Gastroesophageal sphincter (tissue), 4 donors: ENCODE results near the gene STK32B. TPM values are rescaled to one million over a fixed set of nuclear protein-coding genes. Genes with fewer than 3 reads are reported as not detected.

ENCODE experiments used
- ATAC-seq: fragments of 150-250 bp; one replicate; pipeline ENCODE4 v1.9.1; 2016; ENCODE audit warnings: mild to moderate bottlenecking, moderate library complexity
- H3K27ac ChIP-seq, 4 donors: fragments of 200-600 bp; sonication (generic) in 3 of 4; 1 replicate in 3 of 4; 2 replicates in 1 of 4; pipeline ENCODE4 v1.5.1; 2016 to 2019
- H3K27me3 ChIP-seq: fragments of 200-600 bp; sonication (generic); one replicate; pipeline ENCODE4 v1.5.1; 2019
- H3K36me3 ChIP-seq, 2 donors: fragments of 200-600 bp; sonication (generic); one replicate each; pipeline ENCODE4 v1.5.1; 2019; ENCODE audit warnings: control low read depth in 1 of 2
- H3K4me1 ChIP-seq, 3 donors: fragments of 200-600 bp; sonication (generic); 1 replicate in 2 of 3; 2 replicates in 1 of 3; pipeline ENCODE4 v1.5.1; 2016 to 2019; ENCODE audit warnings: control low read depth in 2 of 3
- H3K4me3 ChIP-seq, 2 donors: fragments of 200-600 bp; sonication (generic); one replicate each; pipeline ENCODE4 v1.5.1; 2019; ENCODE audit warnings: mild to moderate bottlenecking in 1 of 2, moderate library complexity in 1 of 2
- H3K9me3 ChIP-seq, 3 donors: fragments of 200-600 bp; sonication (generic); one replicate each; pipeline ENCODE4 v1.5.1; 2017 to 2019; ENCODE audit warnings: control low read depth in 2 of 3
- EP300 ChIP-seq: sonication (generic); formaldehyde crosslinking; IDR thresholded peaks from one replicate; pipeline ENCODE4 v1.6.1; 2017; ENCODE audit warnings: antibody characterized with exemption, mild to moderate bottlenecking
- POLR2A ChIP-seq, 2 donors: fragments of 450-650 bp; IDR thresholded peaks; one replicate each; pipeline ENCODE4 v1.6.1; 2017; ENCODE audit warnings: antibody characterized with exemption in 2 of 2, mild to moderate bottlenecking in 2 of 2, moderate library complexity in 1 of 2
- POLR2AphosphoS5 ChIP-seq: sonication (generic); formaldehyde crosslinking; IDR thresholded peaks from one replicate; pipeline ENCODE4 v1.6.1; 2017; ENCODE audit warnings: antibody characterized with exemption
- WGBS, 2 donors: methylation state at CpG; one replicate each; pipeline ENCODE4 v1.1.5; 2018; ENCODE audit warnings: low coverage in 1 of 2; 5-methylcytosine and 5-hydroxymethylcytosine counted together
- total RNA-seq, 4 donors: library from RNA; depleted of rRNA; stranded (reverse); fragments of >200 nt; gene quantifications; one replicate each; pipeline ENCODE4 v1.1.0, GENCODE V29; 2016
- TF ChIP-seq, protein P1 (sequence below), 4 experiments: fragments of 200-600 bp in 2 of 4; fragments of 450-650 bp in 2 of 4; sonication (generic) in 1 of 4; IDR thresholded peaks; one replicate each; pipeline ENCODE4 v1.5.1; 2017 to 2019; ENCODE audit warnings: antibody characterized with exemption in 4 of 4, mild to moderate bottlenecking in 2 of 4, moderate library complexity in 2 of 4

The STK32B gene
- total RNA-seq, 4 donors from 2014 or later: 1.9 to 5.3 (median 2.4) TPM

DNA sequence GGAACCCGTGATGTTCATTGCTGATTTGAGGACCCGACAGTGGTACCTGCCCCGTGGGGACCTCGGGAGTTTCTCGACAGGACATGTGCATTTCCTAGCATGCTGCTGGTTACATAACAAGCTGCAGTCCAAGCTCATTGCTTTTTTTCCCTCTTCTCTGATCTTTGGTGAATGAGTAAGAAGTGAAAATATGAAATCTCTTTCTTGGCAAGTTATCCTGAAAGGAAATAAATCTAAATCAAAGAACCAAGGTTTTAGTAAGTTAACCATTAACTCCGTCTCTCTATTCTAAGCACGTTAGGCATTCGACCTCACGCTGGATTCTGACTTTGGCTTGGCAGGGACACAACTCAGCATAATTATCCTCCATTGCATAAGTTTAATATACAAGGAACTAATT is 86.6 kb downstream of the STK32B start:
- no peak for ATAC-seq
- H3K27me3 ChIP-seq: no peaks in the 10 kb centered on the region
- peaks cover 0 to 6% (median 0%) of the 10 kb centered on the region in 3 donors for H3K4me1 ChIP-seq
- TF ChIP-seq, protein P1, sequence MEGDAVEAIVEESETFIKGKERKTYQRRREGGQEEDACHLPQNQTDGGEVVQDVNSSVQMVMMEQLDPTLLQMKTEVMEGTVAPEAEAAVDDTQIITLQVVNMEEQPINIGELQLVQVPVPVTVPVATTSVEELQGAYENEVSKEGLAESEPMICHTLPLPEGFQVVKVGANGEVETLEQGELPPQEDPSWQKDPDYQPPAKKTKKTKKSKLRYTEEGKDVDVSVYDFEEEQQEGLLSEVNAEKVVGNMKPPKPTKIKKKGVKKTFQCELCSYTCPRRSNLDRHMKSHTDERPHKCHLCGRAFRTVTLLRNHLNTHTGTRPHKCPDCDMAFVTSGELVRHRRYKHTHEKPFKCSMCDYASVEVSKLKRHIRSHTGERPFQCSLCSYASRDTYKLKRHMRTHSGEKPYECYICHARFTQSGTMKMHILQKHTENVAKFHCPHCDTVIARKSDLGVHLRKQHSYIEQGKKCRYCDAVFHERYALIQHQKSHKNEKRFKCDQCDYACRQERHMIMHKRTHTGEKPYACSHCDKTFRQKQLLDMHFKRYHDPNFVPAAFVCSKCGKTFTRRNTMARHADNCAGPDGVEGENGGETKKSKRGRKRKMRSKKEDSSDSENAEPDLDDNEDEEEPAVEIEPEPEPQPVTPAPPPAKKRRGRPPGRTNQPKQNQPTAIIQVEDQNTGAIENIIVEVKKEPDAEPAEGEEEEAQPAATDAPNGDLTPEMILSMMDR (IDR thresholded peaks at IDR 0.05): no peak
- TF ChIP-seq POLR2AphosphoS5: no peak
- TF ChIP-seq EP300: no peak
- TF ChIP-seq POLR2A (IDR thresholded peaks at IDR 0.05): no peak
- H3K9me3 ChIP-seq: no peaks in the 10 kb centered on the region
- no peak overlapping the region for H3K27ac ChIP-seq
- no peak overlapping the region for H3K4me3 ChIP-seq
- no peaks in the 10 kb centered on the region for H3K36me3 ChIP-seq
- 39 to 45% methylated on average over 9 of the region's 9 CpGs for WGBS, 2 donors

DNA sequence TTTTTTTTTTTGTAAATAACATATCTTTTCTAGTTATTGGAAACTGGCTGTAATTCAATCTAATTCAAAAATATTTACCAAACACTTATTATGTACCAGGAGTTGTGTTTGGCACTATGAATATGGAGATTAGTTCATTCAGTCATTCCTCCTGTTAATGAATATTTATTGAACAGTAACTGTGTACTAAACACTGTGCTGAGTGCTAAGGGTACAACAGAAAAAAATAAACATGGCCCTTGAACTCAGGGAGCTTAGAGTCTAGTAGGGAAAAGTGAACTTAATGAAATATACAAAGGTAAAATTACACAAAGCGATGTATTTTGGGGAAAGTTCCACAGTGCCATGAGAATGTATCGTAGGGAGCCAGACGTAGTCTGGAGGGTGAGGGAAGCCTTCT is 87.1 kb downstream of the STK32B start:
- Histone ChIP-seq H3K4me1 (peaks cover 0 to 6% (median 0%) of the 10 kb centered on the region in 3 donors), H3K36me3 (no peaks in the 10 kb centered on the region), H3K4me3 (no peak overlapping the region), H3K27me3 (no peaks in the 10 kb centered on the region), H3K9me3 (no peaks in the 10 kb centered on the region), H3K27ac (no peak overlapping the region)
- 78 to 95% methylated on average over 3 of the region's 3 CpGs for WGBS, 2 donors
- ATAC-seq: no peak
- TF ChIP-seq, protein P1 (IDR thresholded peaks at IDR 0.05): no peak
- TF ChIP-seq POLR2AphosphoS5 (no peak), EP300 (no peak), POLR2A (IDR thresholded peaks at IDR 0.05) (no peak)

DNA sequence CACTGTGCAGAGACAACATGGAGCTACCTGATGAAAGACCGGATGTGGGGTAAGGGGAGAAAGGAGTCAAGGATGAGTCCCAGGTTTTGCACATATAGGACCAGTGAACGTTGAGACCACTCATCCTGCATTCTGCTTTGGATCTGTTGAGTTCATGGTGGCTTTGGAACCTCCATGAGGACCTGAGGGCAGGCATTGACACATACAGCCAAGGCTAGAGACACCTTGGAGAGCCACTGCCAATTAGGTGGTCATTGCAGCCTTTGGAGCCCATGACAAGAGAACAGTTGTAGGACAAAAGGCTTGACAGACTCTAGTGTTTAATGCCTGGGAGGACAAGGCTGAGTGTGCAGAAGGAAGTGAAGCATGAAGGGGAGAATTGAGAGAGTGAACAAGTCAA is 87.9 kb downstream of the STK32B start:
- Histone ChIP-seq H3K4me1 (peaks cover 0 to 6% (median 0%) of the 10 kb centered on the region in 3 donors), H3K27ac (no peak overlapping the region), H3K9me3 (no peaks in the 10 kb centered on the region), H3K4me3 (no peak overlapping the region), H3K27me3 (no peaks in the 10 kb centered on the region), H3K36me3 (no peaks in the 10 kb centered on the region)
- no peak for TF ChIP-seq EP300
- TF ChIP-seq POLR2A (IDR thresholded peaks at IDR 0.05): no peak
- TF ChIP-seq, protein P1 (IDR thresholded peaks at IDR 0.05): no peak
- no peak for TF ChIP-seq POLR2AphosphoS5
- 70 to 100% methylated on average over 1 to 2 of the region's 2 CpGs for whole genome bisulfite sequencing, 2 donors
- ATAC-seq: no peak

DNA sequence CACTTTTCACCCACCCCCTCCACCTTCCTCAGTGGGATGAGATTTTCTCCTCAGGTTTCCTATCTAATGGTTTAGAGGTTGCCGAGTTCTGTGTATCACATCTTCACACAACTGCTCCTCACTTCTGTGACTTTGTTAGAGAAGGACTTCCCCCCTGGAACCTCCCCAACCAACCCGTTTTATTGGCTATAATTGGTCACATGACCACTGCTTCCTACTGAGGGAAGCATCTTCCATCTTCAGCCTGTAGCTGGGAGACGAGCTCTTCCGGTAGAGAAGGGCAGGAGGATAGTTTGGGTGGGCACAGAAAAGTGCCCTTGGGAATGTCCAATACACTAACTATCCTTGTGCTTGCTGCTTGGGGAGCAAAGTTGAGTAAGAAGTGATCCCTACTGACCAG is 90.5 kb downstream of the STK32B start:
- Histone ChIP-seq H3K27me3 (no peaks in the 10 kb centered on the region), H3K27ac (no peak overlapping the region), H3K4me3 (no peak overlapping the region), H3K36me3 (no peaks in the 10 kb centered on the region), H3K4me1 (peaks cover 0 to 6% (median 0%) of the 10 kb centered on the region in 3 donors), H3K9me3 (peaks cover 0 to 7% (median 0%) of the 10 kb centered on the region in 3 donors)
- TF ChIP-seq, protein P1 (IDR thresholded peaks at IDR 0.05): no peak
- TF ChIP-seq EP300: no peak
- 85% methylated on average over 4 of the region's 4 CpGs; no CpG with 5 or more reads in 1 of the 2 donors for WGBS, 2 donors
- ATAC-seq: no peak

DNA sequence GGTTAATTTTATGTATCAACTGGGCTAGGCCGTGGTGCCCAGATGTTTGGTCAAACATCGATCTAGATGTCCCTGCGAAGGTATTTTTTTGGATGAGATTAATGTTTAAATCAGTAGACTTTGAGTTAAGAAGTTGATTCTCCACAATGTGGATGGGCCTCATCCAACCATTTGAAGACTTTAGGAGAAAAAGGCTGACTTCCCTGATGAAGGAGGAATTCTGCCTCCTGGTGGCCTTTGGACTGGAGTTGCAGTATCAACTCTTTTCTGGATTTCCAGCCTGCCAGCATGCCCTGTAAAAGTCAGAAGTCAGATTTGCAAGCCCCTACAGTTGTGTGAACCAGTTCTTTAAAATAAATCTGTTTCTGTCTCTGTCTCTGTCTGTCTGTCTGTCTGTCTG is 91.4 kb downstream of the STK32B start:
- no peak for ATAC-seq
- Histone ChIP-seq H3K4me1 (peaks cover 0 to 5% (median 0%) of the 10 kb centered on the region in 3 donors), H3K27ac (no peak overlapping the region), H3K9me3 (peaks cover 0 to 9% (median 0%) of the 10 kb centered on the region in 3 donors), H3K27me3 (no peaks in the 10 kb centered on the region), H3K4me3 (no peak overlapping the region), H3K36me3 (no peaks in the 10 kb centered on the region)
- 88 to 97% methylated on average over 3 of the region's 3 CpGs for WGBS, 2 donors
- TF ChIP-seq, protein P1 (IDR thresholded peaks at IDR 0.05): peak; percentile 13 to 53 (median 40)
- TF ChIP-seq POLR2A (IDR thresholded peaks at IDR 0.05) (no peak), POLR2AphosphoS5 (no peak), EP300 (no peak)
